ENCODE data around the gene GGPS1. TPM values are rescaled to one million over a fixed set of nuclear protein-coding genes. Genes with fewer than 3 reads are reported as not detected.
"Not testable (repeated sequence)": the region's sequence is repeated elsewhere in the genome, so short reads cannot be mapped to it uniquely, and the experiment has no call there.

GGPS1 gene
- total RNA-seq, 2 experiments from 2014 or later: 28.9 to 29.4 TPM

DNA sequence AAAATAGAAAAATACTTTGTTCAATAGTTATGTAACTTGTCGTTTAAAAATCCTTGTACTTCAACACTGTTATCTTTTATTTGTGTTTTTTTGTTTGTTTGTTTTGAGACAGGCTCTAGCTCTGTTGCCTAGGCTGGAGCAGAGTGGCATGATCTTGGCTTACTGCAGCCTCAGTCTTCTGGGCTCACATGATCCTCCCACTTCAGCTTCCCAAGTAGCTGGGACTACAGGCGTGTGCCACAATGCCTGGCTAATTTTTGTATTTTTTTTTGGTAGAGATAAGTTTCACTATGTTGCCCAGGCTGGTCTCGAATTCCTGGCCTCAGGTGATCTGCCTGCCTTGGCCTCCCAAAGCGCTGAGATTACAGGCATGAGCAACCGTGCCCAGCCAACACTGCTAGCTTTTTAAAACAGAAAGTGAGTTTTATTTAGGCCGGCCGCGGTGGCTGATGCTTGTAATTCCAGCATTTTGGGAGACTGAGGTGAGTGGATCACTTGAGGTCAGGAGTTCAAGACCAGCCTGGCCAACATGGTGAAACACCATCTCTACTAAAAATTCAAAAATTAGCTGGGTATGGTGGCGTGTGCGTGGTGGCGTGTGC is 49.9 kb downstream of the GGPS1 start:
- POLR2A ChIA-PET, CTCF ChIA-PET: not testable (repeated sequence)

DNA sequence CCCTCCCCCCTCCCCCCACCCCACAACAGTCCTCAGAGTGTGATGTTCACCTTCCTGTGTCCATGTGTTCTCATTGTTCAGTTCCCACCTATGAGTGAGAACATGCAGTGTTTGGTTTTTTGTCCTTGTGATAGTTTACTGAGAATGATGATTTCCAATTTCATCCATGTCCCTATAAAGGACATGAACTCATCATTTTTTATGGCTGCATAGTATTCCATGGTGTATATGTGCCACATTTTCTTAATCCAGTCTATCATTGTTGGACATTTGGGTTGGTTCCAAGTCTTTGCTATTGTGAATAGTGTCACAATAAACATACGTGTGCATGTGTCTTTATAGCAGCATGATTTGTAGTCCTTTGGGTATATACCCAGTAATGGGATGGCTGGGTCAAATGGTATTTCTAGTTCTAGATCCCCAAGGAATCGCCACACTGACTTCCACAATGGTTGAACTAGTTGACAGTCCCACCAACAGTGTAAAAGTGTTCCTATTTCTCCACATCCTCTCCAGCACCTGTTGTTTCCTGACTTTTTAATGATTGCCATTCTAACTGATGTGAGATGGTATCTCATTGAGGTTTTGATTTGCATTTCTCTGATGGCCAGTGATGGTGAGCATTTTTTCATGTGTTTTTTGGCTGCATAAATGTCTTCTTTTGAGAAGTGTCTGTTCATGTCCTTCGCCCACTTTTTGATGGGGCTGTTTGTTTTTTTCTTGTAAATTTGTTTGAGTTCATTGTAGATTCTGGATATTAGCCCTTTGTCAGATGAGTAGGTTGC is 53.8 kb downstream of the GGPS1 start:
- CTCF ChIA-PET, POLR2A ChIA-PET: not testable (repeated sequence)

DNA sequence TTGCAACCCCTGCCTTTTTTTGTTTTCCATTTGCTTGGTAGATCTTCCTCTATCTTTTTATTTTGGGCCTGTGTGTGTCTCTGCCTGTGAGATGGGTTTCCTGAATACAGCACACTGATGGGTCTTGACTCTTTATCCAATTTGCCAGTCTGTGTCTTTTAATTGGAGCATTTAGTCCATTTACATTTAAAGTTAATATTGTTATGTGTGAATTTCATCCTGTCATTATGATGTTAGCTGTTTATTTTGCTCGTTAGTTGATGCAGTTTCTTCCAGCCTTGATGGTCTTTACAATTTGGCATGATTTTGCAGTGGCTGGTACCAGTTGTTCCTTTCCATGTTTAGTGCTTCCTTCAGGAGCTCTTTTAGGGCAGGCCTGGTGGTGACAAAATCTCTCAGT is 57.3 kb downstream of the GGPS1 start:
- POLR2A ChIA-PET, CTCF ChIA-PET: not testable (repeated sequence)

DNA sequence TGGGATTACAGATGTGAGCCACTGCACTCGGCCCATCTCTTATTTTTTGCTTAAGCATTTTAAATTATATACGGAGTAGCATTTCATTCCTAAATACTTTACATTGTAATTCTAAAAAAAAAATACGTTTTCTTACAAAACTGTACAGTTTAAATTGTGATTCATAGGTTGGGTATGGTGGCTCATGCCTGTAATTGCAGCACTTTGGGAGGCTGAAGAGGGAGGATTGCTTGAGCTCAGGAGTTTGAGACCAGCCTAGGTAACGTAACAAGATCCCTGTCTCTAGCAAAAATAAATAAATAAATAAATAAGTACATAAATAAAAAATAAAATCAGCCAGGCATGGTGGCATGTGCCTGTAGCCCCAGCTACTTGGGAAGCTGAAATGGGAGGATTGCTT is 63.5 kb downstream of the GGPS1 start:
- ChIA-PET POLR2A (no interaction called here), CTCF (interaction anchor here (1.1 kb wide), 1 partner anchor 134 kb away, joined by 4 read pairs; no protein-coding TSS in a partner anchor)

Other genes with a start within 250 kb of the GGPS1 start
- gene TOMM20, start 199.7 kb upstream of the GGPS1 start, total RNA-seq: 100 to 1,000 TPM; 123 to 131 TPM
- gene RBM34, start 167.3 kb upstream of the GGPS1 start, total RNA-seq: 100 to 1,000 TPM; 116 to 121 TPM
- gene ARID4B, start 391 bp upstream of the GGPS1 start, total RNA-seq: 10 to 100 TPM; 31.7 to 34.2 TPM
- 10 to 100 TPM; 25.8 to 33.0 TPM for gene TBCE, start 38.9 kb downstream of the GGPS1 start, total RNA-seq
- 10 to 100 TPM; 17.7 to 18.2 TPM for gene B3GALNT2, start 175.9 kb downstream of the GGPS1 start, total RNA-seq

Data from activated CD8-positive, alpha-beta memory T cell treated with anti-CD3 and anti-CD28 coated beads for 36 hours (primary cell).